ENCODE measurements around the gene ERMARD. TPM values are rescaled to one million over a fixed set of nuclear protein-coding genes. Genes with fewer than 3 reads are reported as not detected.

The ERMARD gene
- total RNA-seq, 4 donors from 2014 or later, result 11.9 to 30.3 (median 20.2) TPM

Other genes starting within 250 kb of the ERMARD start
- 10 to 100 TPM; 18.9 to 35.9 (median 21.7) TPM for gene WDR27, start 49.6 kb upstream of the ERMARD start, total RNA-seq
- 10 to 100 TPM; 41.2 to 45.0 (median 43.0) TPM for gene C6orf120, start 49.5 kb upstream of the ERMARD start, total RNA-seq
- 10 to 100 TPM; 32.9 to 49.4 (median 43.7) TPM for gene PHF10, start 27.1 kb upstream of the ERMARD start, total RNA-seq
- gene DYNLT2, start 50 bp upstream of the ERMARD start, total RNA-seq, result 1 to 10 TPM in 3 of 4 donors, under 1 TPM in 1; 0.94 to 2.5 (median 2.1) TPM

Data from omental fat pad (tissue), 4 donors.